OCI-LY7 (cell line): ENCODE results near the gene MTMR10.

Experiments
- CTCF ChIP-seq: fragments of 200-600 bp; sonication (generic); conservative IDR thresholded peaks from 2 replicates; pipeline ENCODE4 v1.5.1; 2014; ENCODE audit warnings: mild to moderate bottlenecking, antibody characterized with exemption, low read length, moderate library complexity, mixed read lengths
- EZH2phosphoT487 ChIP-seq: fragments of 200-600 bp; sonication (generic); IDR thresholded peaks from 2 replicates; pipeline ENCODE4 v1.6.1; 2018; ENCODE audit warnings: low read depth, borderline replicate concordance, mild to moderate bottlenecking, mixed run types, antibody characterized with exemption, low read length, moderate library complexity, mixed read lengths

DNA sequence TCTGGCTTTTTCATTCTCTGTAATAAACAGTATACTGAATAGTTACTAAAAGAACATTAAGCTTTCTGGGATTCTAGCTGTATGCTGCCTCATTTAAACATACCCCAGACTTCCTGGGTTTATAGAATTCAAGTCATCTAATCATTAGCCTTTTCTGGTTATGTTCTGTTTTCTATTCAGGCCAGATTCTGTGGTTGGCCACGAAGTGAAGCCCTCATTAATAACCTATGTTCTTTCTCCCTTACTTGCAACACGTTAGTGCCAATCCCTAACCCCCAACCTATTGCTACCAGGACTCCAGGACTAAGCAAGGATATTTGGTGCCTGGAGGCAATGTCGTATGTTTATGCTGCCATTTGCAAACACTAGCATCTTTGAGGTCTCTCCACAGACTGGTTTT lies 28.6 kb upstream of the MTMR10 start:
- TF ChIP-seq CTCF, result no peak
- no peak for TF ChIP-seq EZH2phosphoT487
